NCI-H1930 (cell line): ENCODE measurements around the gene SEMA5A.
"Not testable (repeated sequence)": the region's sequence is repeated elsewhere in the genome, so short reads cannot be mapped to it uniquely, and the experiment has no call there.

Experiments used
- DNase-seq, 2 experiments: peaks; one replicate each; lab custom pipeline; 2025; lab: John Stamatoyannopoulos, UW

Gene SEMA5A

DNA sequence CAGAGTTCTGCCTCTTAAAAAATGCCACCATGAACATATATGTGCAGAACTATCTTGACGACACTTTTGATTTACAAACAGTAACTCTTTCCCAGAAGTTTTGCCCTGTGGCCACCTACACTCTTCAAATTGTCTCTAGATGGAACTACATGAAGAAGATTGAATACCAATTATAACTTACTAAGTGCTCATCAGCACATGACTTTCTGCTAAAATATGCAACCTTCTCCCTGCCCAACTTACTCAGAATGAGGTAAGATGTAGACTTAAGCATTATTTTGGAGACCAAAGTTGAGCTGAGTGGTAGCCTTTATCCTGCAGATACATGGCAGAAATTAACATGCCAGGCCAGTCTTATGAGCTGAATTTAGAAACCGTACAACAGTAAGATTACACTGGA, 105.4 kb downstream of the SEMA5A start:
- no peak for DNase-seq

DNA sequence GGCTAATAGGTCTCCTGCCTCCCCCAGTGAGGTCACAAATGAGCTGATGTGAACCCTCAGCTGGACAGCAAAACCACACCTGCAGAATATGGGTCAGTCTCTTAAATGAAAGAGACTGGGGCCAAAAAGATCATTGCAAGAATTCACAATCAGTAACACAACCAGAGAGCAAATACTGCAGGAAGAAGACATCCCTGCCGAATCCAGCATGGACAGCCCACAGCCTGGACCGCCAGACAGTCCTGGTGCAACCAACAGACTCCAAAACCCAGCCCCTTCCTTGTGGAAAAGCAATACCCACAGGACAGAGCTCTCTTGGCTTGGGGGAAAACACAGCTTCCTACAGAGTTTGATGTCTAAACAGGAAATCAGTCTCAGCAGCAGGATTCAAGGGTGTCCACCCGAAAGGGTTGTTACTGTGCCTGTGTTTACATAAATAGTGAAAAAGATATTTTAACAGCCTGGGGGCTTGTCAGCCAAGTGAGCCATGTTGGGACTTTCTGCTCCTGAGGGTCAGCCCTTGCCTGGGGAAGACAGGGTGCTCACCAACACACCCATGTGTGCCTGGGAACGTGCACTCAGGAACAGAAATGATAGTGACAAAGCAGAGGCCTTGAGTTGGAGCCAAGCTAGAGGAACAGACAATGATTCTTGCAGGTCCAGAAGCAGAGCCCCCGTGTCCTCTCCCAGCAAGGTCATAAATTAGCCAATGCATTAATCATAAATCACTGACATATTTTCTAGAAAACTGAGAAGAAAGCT, 106.2 kb downstream of the SEMA5A start:
- no peak for DNase-seq

DNA sequence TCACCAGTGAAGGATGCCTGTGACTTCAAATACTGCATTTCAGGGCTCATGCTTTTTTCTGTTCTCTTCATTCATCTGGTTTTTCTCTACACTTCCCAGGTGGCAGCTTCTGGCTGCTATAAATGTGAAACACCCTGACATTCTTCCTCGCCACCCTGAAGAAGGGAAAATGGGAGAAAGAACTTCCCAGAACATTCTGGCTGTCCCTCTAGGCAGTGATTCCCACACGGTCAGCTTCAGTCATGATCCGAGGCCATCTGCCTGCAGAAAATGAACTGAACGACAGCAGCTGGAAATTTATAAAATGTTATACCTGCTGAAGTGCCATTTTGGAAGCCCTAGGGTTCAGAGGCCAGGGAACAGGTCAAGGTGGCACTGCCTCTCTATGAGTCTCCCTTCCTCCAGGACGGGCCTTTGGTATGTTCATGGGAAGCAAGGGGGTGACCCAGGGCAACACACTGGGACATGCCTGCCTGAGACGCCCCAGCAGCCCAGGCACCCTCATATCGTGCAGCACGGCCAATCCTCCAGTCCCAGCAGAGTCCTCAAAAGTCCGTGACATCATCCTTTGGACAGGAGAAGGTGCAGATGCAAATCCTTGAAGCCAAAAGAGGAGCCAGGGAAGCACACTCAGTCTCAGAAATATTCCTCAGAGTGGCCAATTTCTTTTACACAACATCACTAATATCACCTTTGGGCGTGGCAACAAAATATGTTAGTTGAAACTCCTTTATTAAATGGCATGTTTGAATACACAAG, 107.1 kb downstream of the SEMA5A start:
- no peak for DNase-seq

DNA sequence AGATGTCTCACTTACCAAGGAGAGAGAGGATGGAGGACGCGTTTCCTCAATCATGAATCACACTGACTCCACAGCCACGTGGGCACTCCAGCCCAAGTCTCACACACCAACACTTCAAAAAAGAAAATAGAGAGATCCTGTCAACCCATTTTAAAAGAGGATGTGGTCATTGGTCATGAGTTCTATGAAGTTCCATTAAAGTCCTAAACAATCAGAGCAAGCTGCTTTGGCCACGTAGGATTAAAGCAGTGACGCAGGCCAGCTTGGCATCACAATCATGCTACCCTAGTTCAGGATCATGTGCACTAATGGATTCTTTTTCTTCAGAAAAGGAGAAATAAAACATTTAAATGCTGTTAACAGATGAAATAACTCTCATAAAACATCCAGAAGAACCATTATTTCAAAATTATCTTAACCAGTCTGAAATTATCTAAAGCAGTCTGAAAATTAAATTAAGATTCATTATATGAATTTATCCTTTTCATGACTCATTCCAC, 108.1 kb downstream of the SEMA5A start:
- DNase-seq: no peak

DNA sequence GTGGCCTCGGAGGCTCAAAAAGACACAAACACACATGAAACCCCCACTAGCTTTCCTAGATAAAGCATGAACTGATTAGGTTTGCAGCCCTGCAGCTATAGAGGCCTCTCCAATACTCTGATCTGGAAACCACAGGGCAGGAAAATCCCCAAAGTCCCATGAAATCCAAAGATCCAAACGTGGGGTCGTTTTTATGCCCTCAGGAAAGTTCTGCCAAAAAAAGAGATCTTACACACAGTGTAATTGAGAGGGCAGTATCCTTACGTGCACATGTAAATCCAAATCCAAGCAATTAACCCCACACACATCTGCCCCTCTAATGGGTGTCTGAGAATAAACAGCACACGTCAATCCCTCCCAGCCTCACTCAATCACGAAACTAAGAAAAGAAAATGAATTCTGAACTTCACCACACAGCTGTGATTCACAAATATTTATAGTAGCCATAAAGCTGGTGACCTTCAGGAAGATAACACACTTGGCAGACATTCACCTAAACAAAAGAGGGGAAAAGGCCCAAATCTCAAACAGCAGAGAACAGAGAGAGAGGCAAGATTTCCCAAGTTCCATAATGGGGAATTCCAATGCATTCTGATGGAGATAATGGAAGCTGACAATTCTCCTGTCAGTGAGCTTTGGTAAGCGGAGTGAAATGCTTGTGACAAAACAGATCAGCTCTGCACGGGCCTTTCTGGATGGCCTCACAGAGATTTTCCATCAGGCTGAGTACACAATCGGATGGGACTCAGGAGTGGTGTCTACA, 114.2 kb downstream of the SEMA5A start:
- DNase-seq: no peak

DNA sequence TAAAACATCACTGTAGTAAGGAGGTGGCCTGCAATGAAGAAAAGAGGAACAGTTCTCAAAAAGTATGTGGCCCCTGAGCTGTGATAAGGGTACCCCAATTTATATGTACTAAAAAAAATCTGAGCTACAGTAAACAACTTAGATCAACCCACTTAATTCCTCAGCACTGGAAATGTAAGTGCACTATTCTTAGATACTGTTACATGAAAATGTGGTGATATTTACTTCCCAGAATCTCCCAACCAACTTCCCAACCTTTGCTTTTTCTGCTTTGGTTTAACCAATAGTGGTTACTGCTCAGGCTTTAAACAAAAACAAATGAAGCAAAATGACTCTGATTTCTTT, 114.8 kb downstream of the SEMA5A start:
- no peak for DNase-seq

DNA sequence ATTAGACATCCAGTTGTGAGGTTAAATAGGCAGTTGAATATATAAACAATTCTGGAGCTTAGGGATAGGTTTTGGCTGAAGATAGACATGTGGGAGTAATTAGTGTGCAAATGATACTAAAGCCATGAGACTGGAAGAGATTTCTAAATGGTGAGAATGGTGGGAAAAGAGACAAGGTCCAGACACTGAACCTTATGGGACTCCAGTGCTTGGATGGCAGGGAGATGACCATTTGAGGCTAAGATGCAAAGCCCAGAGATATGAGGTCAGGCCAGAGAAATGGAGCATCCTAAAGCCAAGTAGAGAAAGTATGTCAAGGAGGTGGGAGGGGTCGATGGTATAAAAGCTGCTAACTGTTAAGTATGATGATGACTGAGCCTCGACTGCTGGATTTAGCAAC, 115.6 kb downstream of the SEMA5A start:
- DNase-seq: no peak

DNA sequence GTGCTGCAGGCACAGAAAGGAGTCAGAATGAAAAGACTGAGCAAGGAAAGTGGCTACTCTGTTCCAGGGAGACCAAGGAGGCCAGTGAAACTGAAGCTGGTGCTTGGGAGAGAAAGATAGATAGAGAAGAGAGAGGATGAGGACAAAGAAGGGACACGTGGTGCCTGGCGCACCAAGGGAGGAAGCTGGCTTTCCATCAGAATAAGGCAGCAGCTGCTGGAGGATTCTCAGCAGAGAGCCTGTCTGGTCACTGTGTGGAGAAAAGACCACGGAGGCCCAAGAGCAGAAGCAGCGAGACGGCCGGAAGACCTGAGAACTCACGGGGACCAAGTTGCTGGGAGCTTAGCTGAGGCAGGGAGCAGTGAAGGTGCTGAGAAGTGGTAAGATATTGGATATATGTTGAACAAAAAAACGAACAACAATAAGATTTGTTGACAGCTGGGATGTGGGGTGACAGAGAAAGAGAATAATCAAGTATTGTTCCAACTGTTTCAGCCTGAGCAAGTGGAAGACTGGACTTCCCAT, 116.1 kb downstream of the SEMA5A start:
- DNase-seq: no peak

DNA sequence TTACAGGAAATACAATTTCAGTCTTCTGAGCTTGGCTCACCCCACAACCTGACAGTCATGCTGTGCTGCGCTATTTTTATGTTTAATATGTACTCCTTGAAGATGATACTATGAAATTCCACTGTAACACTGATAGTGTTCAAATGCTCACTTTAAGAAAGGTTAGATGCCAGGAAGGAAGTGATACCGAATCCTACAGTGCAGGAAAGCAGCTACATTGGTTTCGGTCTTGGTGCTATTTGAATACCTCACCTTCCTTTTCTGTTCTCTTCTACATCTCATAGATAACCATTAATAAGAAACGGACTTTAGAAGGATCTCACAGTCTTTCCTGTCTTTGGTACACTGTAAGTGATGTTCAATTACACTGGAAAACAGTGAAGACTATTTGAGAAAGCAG, 117.6 kb downstream of the SEMA5A start:
- no peak for DNase-seq

DNA sequence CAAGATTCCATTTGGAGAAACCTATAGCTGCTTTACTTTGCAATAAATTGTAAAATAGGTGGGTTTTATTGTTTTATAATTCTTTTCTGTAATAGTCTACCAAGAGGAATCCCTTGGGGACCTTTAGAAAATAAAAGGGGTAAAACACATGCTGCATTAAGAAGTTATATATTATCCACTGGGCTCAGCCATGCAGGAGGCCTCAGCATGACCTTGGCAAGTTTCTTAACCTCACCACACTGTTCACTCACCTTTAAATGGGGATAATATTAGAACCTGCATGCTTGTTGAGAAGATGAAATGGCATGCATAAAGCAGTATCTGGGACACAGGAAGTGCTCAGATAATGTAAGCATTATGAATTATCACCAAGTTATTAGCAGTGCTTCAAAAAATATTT, 120.2 kb downstream of the SEMA5A start:
- DNase-seq: no peak

DNA sequence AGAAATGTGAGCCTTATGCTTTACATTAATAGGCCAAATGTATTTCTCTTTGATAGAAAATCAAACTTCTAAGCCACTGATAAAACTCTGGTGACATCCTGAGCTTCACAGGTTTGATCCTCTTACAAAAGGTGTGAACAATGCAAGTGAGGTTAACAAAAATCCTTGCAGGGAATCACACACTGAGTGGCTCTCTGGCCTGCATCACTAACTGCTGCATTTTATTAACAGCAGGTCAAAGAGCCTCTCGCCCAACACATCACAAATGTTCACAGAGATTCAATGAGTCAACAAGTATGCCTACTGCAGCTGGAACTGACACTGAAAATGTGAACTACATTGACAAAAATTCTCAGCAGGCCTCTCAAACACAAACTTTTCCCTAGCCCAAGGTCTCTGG, 122.3 kb downstream of the SEMA5A start:
- no peak for DNase-seq

DNA sequence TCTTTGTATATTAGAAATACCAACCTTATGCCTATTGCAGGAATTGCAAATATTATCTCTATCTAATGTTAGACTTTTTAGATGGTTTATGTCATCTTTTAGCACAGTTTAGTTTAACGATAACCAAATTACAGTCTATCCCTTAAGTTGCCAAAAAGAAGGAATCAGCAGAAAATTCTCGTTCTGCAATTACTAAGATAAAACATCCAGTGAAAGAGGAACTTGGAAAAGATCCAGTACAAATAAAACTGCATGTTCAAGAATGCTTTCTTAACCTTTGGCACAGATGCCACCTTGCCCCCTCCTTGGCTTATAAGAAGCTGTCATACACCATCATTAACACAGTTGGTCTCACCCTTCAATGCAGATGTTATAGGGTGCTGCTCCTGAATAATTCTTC, 124.0 kb downstream of the SEMA5A start:
- DNase-seq: no peak

DNA sequence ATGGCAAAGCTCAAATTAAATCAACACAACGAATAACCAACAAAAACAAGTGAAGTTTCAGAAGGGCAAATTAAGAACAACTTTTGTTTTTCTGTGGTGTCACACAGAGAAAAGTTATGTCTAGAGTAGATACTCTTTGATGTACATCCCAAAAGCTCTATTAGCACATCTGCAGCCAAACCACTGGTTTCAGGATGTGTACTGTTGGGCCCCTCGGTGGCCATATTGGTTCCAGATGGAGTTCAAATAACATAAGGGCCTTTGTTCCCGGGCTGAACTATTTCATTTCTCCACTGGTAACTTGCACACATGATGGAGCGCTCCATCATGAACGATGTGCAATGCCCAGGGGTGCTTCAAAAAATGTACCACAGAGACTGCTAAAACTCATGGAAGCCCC, 126.1 kb downstream of the SEMA5A start:
- no peak for DNase-seq

DNA sequence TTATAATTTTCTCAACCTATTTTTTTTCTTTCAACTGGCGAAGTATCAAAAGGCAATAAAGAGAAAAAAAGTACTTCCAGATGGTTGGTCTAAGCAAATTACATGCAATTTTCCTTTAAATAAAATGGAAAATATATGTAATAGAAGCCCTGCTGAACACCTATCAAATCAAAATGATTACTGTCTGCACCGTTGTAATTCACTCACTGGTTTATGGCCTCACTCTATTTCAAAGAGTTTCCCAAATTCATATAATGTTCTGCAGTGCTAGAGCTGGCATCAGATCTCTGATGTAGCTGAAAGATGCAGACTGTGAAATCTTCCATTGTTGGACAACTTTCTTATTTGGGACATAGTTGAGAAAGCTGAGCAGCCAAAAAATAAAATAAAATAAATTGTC, 130.3 kb downstream of the SEMA5A start:
- DNase-seq: no peak

DNA sequence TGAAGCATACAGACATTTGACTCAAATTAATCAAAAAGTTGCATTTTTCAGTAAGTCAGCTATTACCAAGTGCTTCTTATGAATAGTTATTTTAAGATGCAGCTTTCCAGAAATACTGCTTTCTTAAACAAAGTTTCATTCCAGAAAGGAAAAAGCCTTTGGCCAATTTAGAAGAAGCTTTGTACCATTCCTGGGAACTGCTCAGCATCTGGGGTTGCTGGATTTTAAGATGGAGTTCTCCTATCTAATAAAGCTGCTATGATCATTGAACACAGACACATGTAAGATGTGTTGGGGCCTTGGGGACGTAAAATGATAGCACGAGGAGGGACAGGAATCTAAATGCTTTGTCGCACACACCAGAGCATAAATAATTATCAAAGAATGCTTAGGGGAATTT, 130.8 kb downstream of the SEMA5A start:
- no peak for DNase-seq

DNA sequence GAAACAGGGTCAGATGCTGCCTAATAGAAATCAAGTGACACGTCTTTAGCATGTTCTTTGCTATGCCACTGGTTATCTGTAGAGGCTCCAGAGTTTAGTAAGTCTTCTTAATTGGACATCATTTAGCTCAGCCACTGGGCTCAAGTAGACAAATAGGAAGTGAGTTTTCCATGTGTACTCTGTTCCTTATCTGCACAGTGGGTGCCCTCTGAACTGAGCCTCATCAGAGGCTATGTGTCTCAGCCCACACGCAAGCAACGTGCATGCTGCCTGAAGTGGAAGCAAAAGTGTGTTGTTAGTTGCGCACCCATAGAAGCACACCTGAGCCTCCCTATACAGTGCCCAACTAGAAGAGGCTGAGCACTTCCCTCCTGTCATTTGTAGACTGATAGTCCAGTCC, 134.7 kb downstream of the SEMA5A start:
- no peak for DNase-seq

DNA sequence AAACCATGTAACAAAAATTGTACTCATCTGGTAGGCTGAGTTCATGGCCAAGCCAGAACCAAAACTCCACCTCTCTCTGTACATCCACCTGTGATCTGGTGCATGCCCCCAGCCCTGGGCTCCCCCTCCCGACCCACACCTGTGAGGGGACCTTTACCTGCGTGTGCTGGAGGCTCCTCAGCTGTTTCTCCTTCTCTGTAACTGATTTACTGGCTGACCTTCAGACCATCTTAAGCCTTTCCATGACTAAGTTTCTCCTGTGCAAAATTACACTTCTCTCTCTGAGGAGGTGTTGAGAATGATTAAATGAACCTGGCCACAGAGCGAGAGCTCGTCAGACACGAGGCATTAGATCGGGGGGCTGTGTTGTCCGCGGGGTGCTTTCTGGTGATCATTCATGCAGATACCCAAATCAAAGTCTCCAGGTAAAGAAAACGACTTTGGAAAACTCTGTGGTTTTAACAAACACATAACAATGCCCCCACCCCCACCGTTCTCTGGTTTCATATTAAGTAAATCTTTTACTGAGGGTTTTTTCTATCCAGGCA, 136.4 kb downstream of the SEMA5A start:
- no peak for DNase-seq

DNA sequence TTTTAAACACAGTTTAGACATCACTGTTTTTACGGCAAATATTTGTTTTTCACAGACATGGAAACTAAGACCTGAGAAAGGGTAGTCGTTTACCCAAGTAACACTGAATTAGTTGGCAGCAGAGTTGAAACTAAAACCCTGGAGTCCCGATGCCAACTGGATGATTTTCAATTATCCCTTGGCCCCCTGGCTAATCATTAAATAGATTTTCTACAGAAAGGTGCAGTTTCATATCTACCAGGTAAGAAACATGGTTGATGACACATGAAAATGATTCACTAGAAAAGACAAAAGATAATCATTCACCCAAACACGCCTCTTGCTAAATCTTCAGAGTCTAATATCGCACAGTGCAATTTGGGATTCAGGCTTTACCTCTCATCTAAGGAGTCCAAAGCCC, 136.9 kb downstream of the SEMA5A start:
- DNase-seq: no peak

DNA sequence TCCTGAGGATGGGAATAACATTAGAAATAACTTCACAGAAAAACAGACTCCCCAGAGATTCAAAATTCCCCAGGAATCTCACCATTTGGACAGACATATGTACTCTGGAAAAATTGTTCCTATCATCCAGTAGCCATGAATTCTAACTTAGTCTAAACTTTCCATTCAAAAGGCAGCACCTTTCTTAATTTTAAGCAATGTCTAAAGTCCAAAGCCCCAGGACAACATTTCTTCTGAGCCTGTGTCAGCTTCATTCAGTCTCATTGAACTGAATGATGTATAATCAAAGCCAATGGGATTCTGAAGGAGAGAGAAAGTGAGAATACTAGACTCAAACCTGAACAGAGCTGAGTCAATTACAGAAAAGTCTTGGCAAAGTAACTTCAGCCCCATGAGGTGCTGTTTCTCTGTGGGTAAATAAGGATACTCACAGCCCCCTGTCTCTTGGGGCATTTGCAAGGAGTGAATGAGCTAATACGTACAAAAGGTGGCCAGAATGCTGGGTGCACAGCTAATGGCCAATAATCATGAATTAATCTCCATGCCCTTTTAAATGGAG, 140.6 kb downstream of the SEMA5A start:
- no peak for DNase-seq

DNA sequence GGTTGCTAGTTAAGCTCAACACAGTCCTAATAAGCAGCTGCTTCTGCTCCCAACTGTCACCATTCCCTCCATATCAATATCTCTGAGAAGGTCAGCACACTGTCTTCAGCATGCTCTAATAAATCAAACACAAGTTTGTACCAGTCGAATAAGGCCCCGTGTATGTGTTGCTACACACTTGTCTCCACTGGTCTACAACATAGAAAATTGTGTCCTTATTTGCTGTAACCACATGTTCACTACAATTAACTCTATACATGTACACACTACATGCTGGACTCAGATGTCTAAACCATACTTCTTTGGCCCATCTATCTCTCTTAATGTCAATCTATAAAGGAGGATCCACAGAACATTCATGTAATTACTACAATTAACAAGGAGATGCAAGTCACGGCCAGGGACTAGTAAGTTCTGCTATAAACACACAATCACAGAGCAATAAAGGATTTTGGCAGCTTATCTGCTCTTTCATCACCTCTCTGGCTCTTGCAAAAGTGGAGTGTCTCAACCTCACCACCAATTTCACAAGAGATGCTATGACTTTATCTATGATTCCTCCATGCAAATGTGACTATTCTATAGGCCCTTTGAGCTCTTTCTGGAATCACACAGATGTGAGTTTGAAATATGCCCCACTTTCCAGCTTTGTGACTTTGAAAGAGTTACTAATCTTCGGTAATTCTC, 143.9 kb downstream of the SEMA5A start:
- DNase-seq: no peak

DNA sequence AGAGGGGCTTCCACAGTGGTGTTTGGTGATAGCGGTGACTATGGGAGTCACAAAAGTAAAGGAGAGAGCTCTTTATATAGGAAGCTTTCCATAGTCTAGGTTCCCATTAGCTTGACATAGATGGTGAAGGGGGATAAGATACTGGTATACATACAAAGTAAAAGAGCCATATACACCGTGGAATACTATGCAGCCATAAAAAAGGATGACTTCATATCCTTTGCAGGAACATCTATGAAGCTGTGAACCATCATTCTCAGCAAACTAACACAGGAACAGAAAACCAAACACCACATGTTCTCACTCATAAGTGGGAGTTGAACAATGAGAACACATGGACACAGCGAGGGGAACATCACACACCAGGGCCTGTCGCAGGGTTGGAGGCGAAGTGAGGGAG, 146.1 kb downstream of the SEMA5A start:
- not testable (repeated sequence) for DNase-seq
